GM23248 (cell line): ENCODE measurements around the gene KCTD1. TPM values are rescaled to one million over a fixed set of nuclear protein-coding genes. Genes with fewer than 3 reads are reported as not detected.

Experiments
- DNase-seq: peaks from one replicate; pipeline ENCODE4 v3.0.0-alpha.2; 2015
- H2AFZ ChIP-seq: fragments of 200-600 bp; sonication (generic); 2 replicates; pipeline ENCODE4 v1.6.1; 2016; ENCODE audit warnings: antibody characterized with exemption
- H3F3A ChIP-seq: fragments of 200-600 bp; sonication (generic); 2 replicates; pipeline ENCODE4 v1.6.1; 2016; ENCODE audit warnings: mild to moderate bottlenecking, antibody characterized with exemption, mixed run types; ENCODE audit not compliant: insufficient read depth
- H3K27ac ChIP-seq: fragments of 200-600 bp; sonication (generic); 2 replicates; pipeline ENCODE4 v1.5.1; 2016; ENCODE audit warnings: mild to moderate bottlenecking
- H3K27me3 ChIP-seq: fragments of 200-600 bp; sonication (generic); replicated peaks from 2 replicates; pipeline ENCODE4 v1.6.1; 2016; ENCODE audit warnings: mild to moderate bottlenecking; ENCODE audit not compliant: insufficient read depth
- H3K36me3 ChIP-seq: fragments of 200-600 bp; sonication (generic); 2 replicates; pipeline ENCODE4 v1.6.1; 2016; ENCODE audit warnings: low read depth, mild to moderate bottlenecking
- H3K4me1 ChIP-seq: fragments of 200-600 bp; sonication (generic); 2 replicates; pipeline ENCODE4 v1.6.1; 2016; ENCODE audit warnings: mild to moderate bottlenecking; ENCODE audit not compliant: insufficient read depth
- H3K4me2 ChIP-seq: fragments of 200-600 bp; sonication (generic); one replicate; pipeline ENCODE4 v1.6.1; 2016; ENCODE audit warnings: mild to moderate bottlenecking; ENCODE audit not compliant: unreplicated experiment
- H3K4me3 ChIP-seq: fragments of 200-600 bp; sonication (generic); 2 replicates; pipeline ENCODE4 v1.5.1; 2016; ENCODE audit warnings: mild to moderate bottlenecking
- H3K79me2 ChIP-seq: fragments of 200-600 bp; sonication (generic); 2 replicates; pipeline ENCODE4 v1.6.1; 2016; ENCODE audit warnings: mild to moderate bottlenecking; ENCODE audit not compliant: insufficient read depth
- H3K9ac ChIP-seq: fragments of 200-600 bp; sonication (generic); 2 replicates; pipeline ENCODE4 v1.6.1; 2016; ENCODE audit warnings: mild to moderate bottlenecking
- H3K9me2 ChIP-seq: fragments of 200-600 bp; sonication (generic); 2 replicates; pipeline ENCODE4 v1.6.1; 2016; ENCODE audit warnings: mixed run types, mild to moderate bottlenecking, moderate library complexity; ENCODE audit not compliant: insufficient read depth
- H3K9me3 ChIP-seq: fragments of 200-600 bp; sonication (generic); one replicate; pipeline ENCODE4 v1.6.1; 2017; ENCODE audit warnings: low read depth
- H4K20me1 ChIP-seq: fragments of 200-600 bp; sonication (generic); 2 replicates; pipeline ENCODE4 v1.6.0; 2016; ENCODE audit not compliant: insufficient read depth
- EZH2 ChIP-seq: fragments of 200-600 bp; sonication (generic); IDR thresholded peaks from 2 replicates; pipeline ENCODE4 v1.6.1; 2018; ENCODE audit warnings: antibody characterized with exemption, mild to moderate bottlenecking; ENCODE audit not compliant: insufficient read depth, poor library complexity, severe bottlenecking
- EZH2phosphoT487 ChIP-seq: fragments of 200-600 bp; sonication (generic); IDR thresholded peaks from 2 replicates; pipeline ENCODE4 v1.6.1; 2018; ENCODE audit warnings: antibody characterized with exemption, moderate library complexity, mild to moderate bottlenecking, low read depth; ENCODE audit not compliant: insufficient read depth
- WGBS, 2 experiments: methylation state at CpG; one replicate each; pipeline ENCODE4 v1.1.6; 2015 to 2017; ENCODE audit warnings: low lambda C conversion rate in 2 of 2, low coverage in 1 of 2; ENCODE audit errors: missing lambda C conversion rate in 2 of 2; 5-methylcytosine and 5-hydroxymethylcytosine counted together
- in situ Hi-C: fragments of 300-500 bp; cut with MboI; formaldehyde crosslinking; loops from 2 replicates; pipeline ENCODE4 v1.15.0; 2020
- polyA plus RNA-seq: library from polyadenylated mRNA; unstranded; fragments of >200 nt; fragmentation: Nextera tagmentation; extraction: Ambion mirVana; gene quantifications from 2 replicates; pipeline ENCODE4 v1.2.1, GENCODE V29; 2016
- total RNA-seq: library from RNA; depleted of rRNA; stranded (reverse); fragments of >200 nt; shearing (Covaris generic); gene quantifications from 2 replicates; pipeline ENCODE4 v1.2.3, GENCODE V29; 2014

Gene KCTD1
- total and polyA plus RNA-seq, 2 experiments from 2014 or later, result 5.7 to 17.9 TPM

GRCh38 chr18:26436176-26437051, 111.9 kb downstream of the KCTD1 start:
- H3K4me3 ChIP-seq, result no peak overlapping the region
- in situ Hi-C loops, result no loop called here
- peaks cover 15% of the 10 kb centered on the region for H3K4me1 ChIP-seq
- peak; percentile 77 for DNase-seq
- H3K36me3 ChIP-seq, result no peaks in the 10 kb centered on the region
- H3K27me3 ChIP-seq, result no peaks in the 10 kb centered on the region
- H2AFZ ChIP-seq, result peak overlapping the region; percentile 26; the same call in 1 of the 2 replicates
- peak overlapping the region; percentile 29 for H3K4me2 ChIP-seq
- no peaks in the 10 kb centered on the region for H3K9me2 ChIP-seq
- H3F3A ChIP-seq, result peaks cover 8% of the 10 kb centered on the region; the same call in 1 of the 2 replicates
- no peak for TF ChIP-seq EZH2phosphoT487
- TF ChIP-seq EZH2, result no peak
- no peaks in the 10 kb centered on the region for H4K20me1 ChIP-seq
- no peaks in the 10 kb centered on the region for H3K9me3 ChIP-seq
- H3K9ac ChIP-seq, result no peak overlapping the region
- H3K79me2 ChIP-seq, result no peaks in the 10 kb centered on the region
- 73 to 79% methylated on average over 11 of the region's 11 CpGs for WGBS, 2 experiments
- H3K27ac ChIP-seq, result no peak overlapping the region

GRCh38 chr18:26435415-26436095, 112.8 kb downstream of the KCTD1 start:
- no peak overlapping the region for H3K9ac ChIP-seq
- H3K4me3 ChIP-seq, result no peak overlapping the region
- H3F3A ChIP-seq, result peaks cover 8% of the 10 kb centered on the region; the same call in 1 of the 2 replicates
- 65 to 71% methylated on average over 8 of the region's 8 CpGs for WGBS, 2 experiments
- no peaks in the 10 kb centered on the region for H4K20me1 ChIP-seq
- DNase-seq, result no peak
- H2AFZ ChIP-seq, result peak overlapping the region; percentile 26; the same call in 1 of the 2 replicates
- no peaks in the 10 kb centered on the region for H3K36me3 ChIP-seq
- no peaks in the 10 kb centered on the region for H3K9me3 ChIP-seq
- in situ Hi-C loops, result no loop called here
- no peaks in the 10 kb centered on the region for H3K79me2 ChIP-seq
- no peaks in the 10 kb centered on the region for H3K9me2 ChIP-seq
- TF ChIP-seq EZH2phosphoT487 (no peak), EZH2 (no peak)
- peaks cover 14% of the 10 kb centered on the region for H3K4me1 ChIP-seq
- no peaks in the 10 kb centered on the region for H3K27me3 ChIP-seq
- H3K27ac ChIP-seq, result no peak overlapping the region
- peak overlapping the region; percentile 29 for H3K4me2 ChIP-seq

- no peaks in the 10 kb centered on the region for H3K79me2 ChIP-seq
- H3K36me3 ChIP-seq, result no peaks in the 10 kb centered on the region
- H3K9me2 ChIP-seq, result no peaks in the 10 kb centered on the region
- 90 to 95% methylated on average over 2 of the region's 2 CpGs for WGBS, 2 experiments
- no peaks in the 10 kb centered on the region for H3K27me3 ChIP-seq
- TF ChIP-seq EZH2phosphoT487 (no peak), EZH2 (no peak)
- no peak overlapping the region for H3K27ac ChIP-seq
- H3K4me3 ChIP-seq, result no peak overlapping the region
- H4K20me1 ChIP-seq, result no peaks in the 10 kb centered on the region
- H3F3A ChIP-seq, result peaks cover 10% of the 10 kb centered on the region; the same call in 1 of the 2 replicates
- H3K9me3 ChIP-seq, result no peaks in the 10 kb centered on the region
- no peak for DNase-seq
- peaks cover 15% of the 10 kb centered on the region for H3K4me1 ChIP-seq
- in situ Hi-C loops, result no loop called here
- no peak overlapping the region for H3K4me2 ChIP-seq
- no peak overlapping the region for H3K9ac ChIP-seq
- no peak overlapping the region for H2AFZ ChIP-seq
These were observed 113.5 kb downstream of the KCTD1 start for GRCh38 chr18:26434887-26435286.

GRCh38 chr18:26432651-26433424, 115.5 kb downstream of the KCTD1 start:
- Histone ChIP-seq H4K20me1 (no peaks in the 10 kb centered on the region), H3K4me3 (no peak overlapping the region), H2AFZ (no peak overlapping the region), H3K79me2 (no peaks in the 10 kb centered on the region), H3K9me3 (no peaks in the 10 kb centered on the region), H3K9ac (no peak overlapping the region), H3F3A (peaks cover 11% of the 10 kb centered on the region; the same call in 1 of the 2 replicates), H3K9me2 (no peaks in the 10 kb centered on the region), H3K27me3 (no peaks in the 10 kb centered on the region), H3K4me2 (no peak overlapping the region), H3K36me3 (no peaks in the 10 kb centered on the region), H3K4me1 (peaks cover 20% of the 10 kb centered on the region), H3K27ac (no peak overlapping the region)
- TF ChIP-seq EZH2, result no peak
- TF ChIP-seq EZH2phosphoT487, result no peak
- WGBS, 2 experiments, result 60 to 72% methylated on average over 5 of the region's 5 CpGs
- DNase-seq, result no peak
- in situ Hi-C loops, result no loop called here
